Activated CD4-positive, alpha-beta T cell treated with anti-CD3 and anti-CD28 coated beads, Interleukin-2, amount 10 ng/mL, durations not matched to agents 7 days and 5 days (primary cell): ENCODE measurements around the gene DNASE1L3. TPM values are rescaled to one million over a fixed set of nuclear protein-coding genes. Genes with fewer than 3 reads are reported as not detected.
"Not testable (repeated sequence)": the region's sequence is repeated elsewhere in the genome, so short reads cannot be mapped to it uniquely, and the experiment has no call there.

ENCODE experiments used
- CTCF ChIA-PET: fragments of 350-600 bp; sonication (Branson Sonifier 250); formaldehyde crosslinking; loops from one replicate; lab custom pipeline; 2021; ENCODE audit warnings: antibody characterized with exemption; lab: Charles Lee
- POLR2A ChIA-PET: fragments of 350-600 bp; sonication (Branson Sonifier 250); formaldehyde crosslinking; loops from one replicate; lab custom pipeline; 2021; ENCODE audit warnings: antibody characterized with exemption; lab: Charles Lee
- DNase-seq: peaks from one replicate; pipeline ENCODE4 v3.0.0-alpha.2; 2020
- H3K27ac Mint-ChIP-seq: one replicate; pipeline ENCODE4 v1.8.0; 2021; ENCODE audit warnings: mild to moderate bottlenecking, moderate library complexity, mixed read lengths
- H3K27me3 Mint-ChIP-seq: one replicate; pipeline ENCODE4 v1.8.0; 2021; ENCODE audit warnings: mixed read lengths
- H3K36me3 Mint-ChIP-seq: one replicate; pipeline ENCODE4 v1.8.0; 2021; ENCODE audit warnings: low read depth, mixed read lengths
- H3K4me1 Mint-ChIP-seq: one replicate; pipeline ENCODE4 v1.8.0; 2021; ENCODE audit warnings: mixed read lengths
- H3K4me3 Mint-ChIP-seq: one replicate; pipeline ENCODE4 v1.8.0; 2021; ENCODE audit warnings: mild to moderate bottlenecking, moderate library complexity, mixed read lengths
- H3K9me3 Mint-ChIP-seq: one replicate; pipeline ENCODE4 v1.8.0; 2021; ENCODE audit warnings: mixed read lengths
- total RNA-seq, 2 experiments: library from RNA; stranded (reverse); gene quantifications; one replicate each; pipeline ENCODE4 v1.2.3, GENCODE V29; 2021

The DNASE1L3 gene
- total RNA-seq, 2 experiments from 2014 or later = not detected

DNA sequence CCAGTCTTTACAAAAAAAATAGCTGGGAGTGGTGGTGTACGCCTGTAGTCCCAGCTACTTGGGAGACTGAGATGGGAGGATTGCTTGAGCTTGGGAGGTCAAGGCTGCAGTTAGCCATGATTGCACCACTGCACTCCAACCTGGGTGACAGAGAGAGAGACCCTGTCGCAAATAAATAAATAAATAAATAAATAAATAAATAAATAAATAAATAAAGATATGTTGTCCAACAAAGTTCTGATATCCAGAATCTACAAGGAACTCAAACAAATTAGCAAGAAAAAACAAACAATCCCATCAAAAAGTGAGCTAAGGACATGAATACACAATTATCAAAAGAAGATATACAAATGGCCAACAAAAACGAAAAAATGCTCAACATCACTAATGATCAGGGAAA is 17.2 kb upstream of the DNASE1L3 start:
- H3K27ac Mint-ChIP-seq, H3K9me3 Mint-ChIP-seq, H3K36me3 Mint-ChIP-seq, H3K4me1 Mint-ChIP-seq, DNase-seq, H3K4me3 Mint-ChIP-seq, POLR2A ChIA-PET: not testable (repeated sequence)
- CTCF ChIA-PET = interaction anchor here (0.6 to 1.5 kb wide), 5 partner anchors 10 to 1120 kb away, joined by 3 to 6 read pairs (median 3); partner anchors contain the start of gene ABHD6
- peaks cover 41% of the 10 kb centered on the region for H3K27me3 Mint-ChIP-seq

DNA sequence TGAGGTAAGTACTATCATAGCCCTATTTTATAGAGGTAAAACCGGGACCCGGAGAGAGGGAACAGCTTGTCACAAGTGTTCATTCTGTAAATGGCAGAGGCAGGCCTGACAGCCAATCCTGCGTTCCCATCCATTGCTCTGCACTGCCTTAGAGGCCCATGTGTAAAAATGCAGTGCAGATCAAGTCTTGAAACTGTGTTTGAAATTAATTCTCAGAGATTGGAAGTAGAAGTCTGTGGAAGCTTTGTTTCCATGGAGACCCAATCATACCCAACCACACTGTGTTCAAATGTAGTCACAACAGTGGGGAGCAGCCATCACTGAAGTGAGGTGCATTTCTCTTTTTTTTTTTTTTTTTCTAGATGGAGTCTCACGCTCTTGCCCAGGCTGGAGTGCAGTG is 13.1 kb upstream of the DNASE1L3 start:
- no peak overlapping the region for H3K27ac Mint-ChIP-seq
- H3K4me3 Mint-ChIP-seq = no peak overlapping the region
- CTCF ChIA-PET = interaction anchor here (0.6 to 1.1 kb wide), 3 partner anchors 36 to 197 kb away, joined by 3 read pairs; no protein-coding TSS in a partner anchor
- DNase-seq = no peak
- no peaks in the 10 kb centered on the region for H3K36me3 Mint-ChIP-seq
- H3K4me1 Mint-ChIP-seq = no peaks in the 10 kb centered on the region
- no peaks in the 10 kb centered on the region for H3K9me3 Mint-ChIP-seq
- H3K27me3 Mint-ChIP-seq = peaks cover 15% of the 10 kb centered on the region
- POLR2A ChIA-PET = no interaction called here

DNA sequence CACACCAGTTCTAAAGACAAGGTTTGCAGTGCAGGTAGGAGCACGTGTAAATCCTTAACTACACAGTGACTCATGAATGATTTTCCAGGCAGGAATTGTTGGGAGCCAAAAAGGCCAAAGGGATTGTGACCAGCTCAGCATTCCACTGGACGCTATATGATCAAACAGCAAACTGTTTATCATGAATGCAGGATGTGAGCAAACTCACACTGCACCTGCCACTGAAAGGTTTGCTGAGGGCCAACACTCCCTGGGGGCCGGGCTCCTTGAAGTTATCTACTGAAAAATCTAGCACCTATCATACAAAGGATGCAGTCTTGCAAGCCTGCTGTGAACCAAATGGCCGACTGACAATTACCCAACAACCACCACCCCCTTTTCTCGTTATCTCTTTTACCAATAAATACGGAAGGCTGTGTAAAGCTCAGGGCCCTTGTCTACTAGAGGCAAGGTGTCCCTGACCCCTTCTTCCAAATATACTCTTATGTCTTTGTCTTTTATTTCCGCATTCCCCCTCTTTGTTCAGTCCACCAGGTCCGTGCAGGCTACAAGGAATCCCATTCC is 11.5 kb upstream of the DNASE1L3 start:
- no peak overlapping the region for H3K27ac Mint-ChIP-seq
- no peaks in the 10 kb centered on the region for H3K36me3 Mint-ChIP-seq
- H3K4me3 Mint-ChIP-seq = no peak overlapping the region
- DNase-seq = no peak
- CTCF ChIA-PET = interaction anchor here (1.2 to 1.8 kb wide), 2 partner anchors 15 to 37 kb away, joined by 3 to 5 read pairs; no protein-coding TSS in a partner anchor
- H3K4me1 Mint-ChIP-seq = peaks cover 3% of the 10 kb centered on the region
- H3K27me3 Mint-ChIP-seq = peaks cover 10% of the 10 kb centered on the region
- H3K9me3 Mint-ChIP-seq = no peaks in the 10 kb centered on the region
- POLR2A ChIA-PET = interaction anchor here (0.6 kb wide), 1 partner anchor 1612 kb away, joined by 3 read pairs; no protein-coding TSS in a partner anchor

- H3K4me1 Mint-ChIP-seq = peaks cover 16% of the 10 kb centered on the region
- H3K36me3 Mint-ChIP-seq = no peaks in the 10 kb centered on the region
- DNase-seq = no peak
- H3K9me3 Mint-ChIP-seq = no peaks in the 10 kb centered on the region
- peaks cover 6% of the 10 kb centered on the region for H3K27me3 Mint-ChIP-seq
- H3K4me3 Mint-ChIP-seq = no peak overlapping the region
- ChIA-PET POLR2A (no interaction called here), CTCF (interaction anchor here (1.0 to 4.0 kb wide), 6 partner anchors 12 to 69 kb away, joined by 3 to 30 read pairs (median 4); partner anchors contain the start of gene ABHD6)
- no peak overlapping the region for H3K27ac Mint-ChIP-seq
These were observed 8.1 kb upstream of the DNASE1L3 start for GRCh38 chr3:58218904-58219303.

GRCh38 chr3:58217209-58217811 is 6.5 kb upstream of the DNASE1L3 start:
- H3K4me1 Mint-ChIP-seq = peaks cover 16% of the 10 kb centered on the region
- H3K4me3 Mint-ChIP-seq = no peak overlapping the region
- no peaks in the 10 kb centered on the region for H3K9me3 Mint-ChIP-seq
- H3K36me3 Mint-ChIP-seq = no peaks in the 10 kb centered on the region
- H3K27me3 Mint-ChIP-seq = peaks cover 7% of the 10 kb centered on the region
- ChIA-PET POLR2A (no interaction called here), CTCF (interaction anchor here (0.6 to 4.0 kb wide), 21 partner anchors 9 to 835 kb away, joined by 3 to 30 read pairs (median 4); partner anchors contain the start of genes HTD2 and RPP14)
- peak; percentile 64 for DNase-seq
- no peak overlapping the region for H3K27ac Mint-ChIP-seq

DNA sequence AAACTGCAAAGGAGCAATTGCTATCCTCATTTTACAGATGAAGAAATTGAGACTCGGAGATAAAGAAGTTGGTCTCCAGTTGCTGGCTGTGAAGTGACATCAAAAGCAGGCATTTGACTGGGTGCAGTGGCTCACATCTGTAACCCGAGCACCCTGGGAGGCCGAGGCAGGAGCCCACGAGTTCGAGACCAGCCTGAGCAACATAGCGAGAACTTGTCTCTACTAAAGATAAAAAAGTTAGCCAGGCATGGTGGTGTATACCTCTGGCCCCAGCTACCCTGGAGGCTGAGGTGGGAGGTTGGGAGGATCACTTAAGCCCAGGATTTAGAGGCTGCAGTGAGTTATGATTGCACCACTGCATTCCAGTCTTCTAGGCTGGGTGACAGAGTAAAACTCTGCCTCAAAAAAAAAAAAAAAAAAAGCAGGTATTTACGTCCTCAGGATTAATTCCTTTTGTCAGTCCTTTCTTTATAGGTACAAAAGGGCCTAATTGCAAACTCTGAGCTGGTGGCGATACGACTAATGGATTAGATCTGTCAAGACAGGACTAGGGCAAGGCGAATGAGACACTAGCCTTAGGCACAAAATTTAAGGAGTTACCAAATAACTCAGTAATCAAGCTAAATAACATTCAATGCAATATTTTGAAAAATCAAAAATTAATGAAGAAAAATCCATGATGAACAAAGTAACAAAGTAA is 5.9 kb upstream of the DNASE1L3 start:
- POLR2A ChIA-PET = no interaction called here
- Mint-ChIP-seq H3K27ac (no peak overlapping the region), H3K4me3 (no peak overlapping the region), H3K36me3 (no peaks in the 10 kb centered on the region), H3K9me3 (no peaks in the 10 kb centered on the region), H3K4me1 (peaks cover 16% of the 10 kb centered on the region), H3K27me3 (peaks cover 7% of the 10 kb centered on the region)
- CTCF ChIA-PET = interaction anchor here (0.6 to 4.0 kb wide), 17 partner anchors 9 to 835 kb away, joined by 3 to 30 read pairs (median 4); partner anchors contain the start of genes HTD2 and RPP14
- no peak for DNase-seq

DNA sequence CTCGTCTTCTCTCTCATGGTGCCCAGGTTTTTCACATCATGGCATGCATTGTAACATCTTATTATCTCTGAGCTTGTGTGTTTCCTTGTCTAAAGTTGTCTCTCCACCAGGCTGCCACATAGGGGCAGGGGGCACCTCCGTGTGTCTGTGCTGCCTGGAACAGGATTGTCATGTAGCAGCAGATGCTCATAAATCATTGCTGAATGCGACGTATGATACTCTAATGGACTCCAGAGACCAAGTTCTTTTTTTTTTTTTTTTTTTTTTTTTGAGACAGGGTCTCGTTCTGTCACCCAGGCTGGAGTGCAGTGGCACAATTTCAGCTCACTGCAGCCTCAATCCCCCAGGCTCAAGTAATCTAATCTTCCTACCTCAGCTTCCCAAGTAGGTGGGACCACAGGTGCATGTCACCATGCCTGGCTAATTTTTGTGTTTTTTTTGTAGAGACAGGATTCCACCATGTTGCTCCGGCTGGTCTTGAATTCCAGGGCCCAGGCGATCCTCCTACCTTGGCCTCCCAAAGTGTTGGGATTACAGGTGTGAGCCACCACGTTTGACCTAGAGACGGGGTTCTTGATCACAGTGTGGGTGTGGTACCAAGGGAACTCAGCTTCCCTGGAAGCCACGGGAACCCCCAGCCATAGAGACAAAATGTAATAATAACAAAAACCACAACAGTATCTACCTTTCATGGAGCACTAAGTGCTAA is 4.7 kb upstream of the DNASE1L3 start:
- Mint-ChIP-seq H3K36me3 (no peaks in the 10 kb centered on the region), H3K27ac (no peak overlapping the region), H3K27me3 (peaks cover 9% of the 10 kb centered on the region), H3K4me3 (no peak overlapping the region), H3K9me3 (no peaks in the 10 kb centered on the region), H3K4me1 (peaks cover 16% of the 10 kb centered on the region)
- DNase-seq = no peak
- ChIA-PET POLR2A (no interaction called here), CTCF (interaction anchor here (0.7 to 2.7 kb wide), 7 partner anchors 12 to 207 kb away, joined by 3 to 11 read pairs (median 3); partner anchors contain the start of gene FLNB)

DNA sequence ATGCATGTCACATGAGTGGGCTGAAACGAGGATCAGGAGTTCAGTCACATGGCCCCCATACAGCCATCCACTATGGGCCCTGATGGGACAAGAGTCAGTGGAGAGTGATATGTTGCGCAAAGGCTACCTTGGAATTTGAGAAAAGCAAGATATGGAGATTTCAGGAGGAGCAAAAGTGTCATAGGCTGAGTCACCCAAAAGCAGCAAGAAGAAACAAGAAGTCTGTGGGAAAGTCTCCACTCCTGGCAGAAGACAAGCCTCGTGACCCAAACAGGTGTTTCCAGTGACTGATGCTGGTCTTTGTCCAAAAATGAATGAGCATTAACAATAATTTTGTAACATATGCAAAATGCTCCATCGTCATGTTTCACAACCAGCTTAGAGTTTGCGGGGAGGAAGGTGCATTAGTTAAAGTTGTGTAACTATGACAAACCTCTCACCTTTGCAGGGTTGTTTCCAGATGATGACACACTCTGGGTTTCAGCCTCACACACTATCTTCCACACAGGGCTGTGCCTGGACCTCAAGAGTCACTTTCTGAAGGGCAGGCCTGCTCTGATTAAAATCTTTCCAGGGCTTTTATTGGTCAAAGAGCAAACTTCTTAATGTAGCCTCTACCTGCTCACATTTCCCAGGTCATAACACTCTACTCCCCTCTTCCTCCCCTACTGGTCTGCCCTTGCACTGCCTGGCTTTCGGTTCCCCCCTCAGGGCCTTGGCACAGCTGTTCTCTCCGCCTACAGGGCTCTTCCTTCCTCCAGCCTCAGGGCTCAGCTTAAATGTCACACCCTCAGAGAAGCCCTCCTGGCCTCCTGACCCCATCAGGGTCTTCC is 3.9 kb upstream of the DNASE1L3 start:
- H3K36me3 Mint-ChIP-seq = no peaks in the 10 kb centered on the region
- peaks cover 16% of the 10 kb centered on the region for H3K4me1 Mint-ChIP-seq
- ChIA-PET CTCF (interaction anchor here (0.7 to 2.7 kb wide), 7 partner anchors 13 to 207 kb away, joined by 3 to 11 read pairs (median 3); partner anchors contain the start of gene FLNB), POLR2A (no interaction called here)
- peak overlapping the region; percentile 27 for H3K27ac Mint-ChIP-seq
- H3K9me3 Mint-ChIP-seq = no peaks in the 10 kb centered on the region
- no peak overlapping the region for H3K4me3 Mint-ChIP-seq
- H3K27me3 Mint-ChIP-seq = peaks cover 7% of the 10 kb centered on the region
- DNase-seq = no peak

- Mint-ChIP-seq H3K4me3 (no peak overlapping the region), H3K9me3 (no peaks in the 10 kb centered on the region), H3K4me1 (peaks cover 12% of the 10 kb centered on the region), H3K27ac (no peak overlapping the region), H3K27me3 (peaks cover 10% of the 10 kb centered on the region), H3K36me3 (no peaks in the 10 kb centered on the region)
- no peak for DNase-seq
- ChIA-PET CTCF (interaction anchor here (1.2 kb wide), 1 partner anchor 22 kb away, joined by 3 read pairs; no protein-coding TSS in a partner anchor), POLR2A (no interaction called here)
These were observed 839 bp downstream of the DNASE1L3 start for GRCh38 chr3:58209933-58210332.

DNA sequence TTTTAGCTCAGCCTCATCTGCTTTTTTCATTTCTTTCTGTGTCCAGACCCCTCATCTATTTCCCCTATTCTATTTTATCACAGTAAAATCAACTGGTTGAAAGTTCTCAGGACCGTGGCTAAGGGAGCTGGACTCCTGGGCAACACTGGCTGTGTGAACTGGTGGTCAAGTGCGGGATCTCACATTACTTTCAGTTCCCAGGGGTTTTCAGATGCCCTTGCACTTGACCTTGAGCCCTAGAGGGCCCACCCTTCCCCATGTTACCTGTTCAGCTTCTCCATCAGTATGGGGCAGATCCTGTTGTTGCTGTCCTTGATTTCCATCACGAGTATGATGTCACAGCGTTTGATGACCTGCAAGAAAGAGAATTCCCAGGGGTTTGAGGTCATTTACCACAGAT is 2.8 kb downstream of the DNASE1L3 start:
- ChIA-PET CTCF (interaction anchor here (1.0 to 2.1 kb wide), 4 partner anchors 10 to 98 kb away, joined by 3 to 11 read pairs (median 4); partner anchors contain the start of genes HTD2 and RPP14), POLR2A (no interaction called here)
- Mint-ChIP-seq H3K27ac (no peak overlapping the region), H3K9me3 (no peaks in the 10 kb centered on the region), H3K27me3 (peaks cover 13% of the 10 kb centered on the region), H3K4me3 (no peak overlapping the region), H3K4me1 (peaks cover 6% of the 10 kb centered on the region), H3K36me3 (no peaks in the 10 kb centered on the region)
- no peak for DNase-seq

GRCh38 chr3:58206406-58207011 is 4.3 kb downstream of the DNASE1L3 start:
- no peak overlapping the region for H3K4me3 Mint-ChIP-seq
- H3K4me1 Mint-ChIP-seq = peaks cover 6% of the 10 kb centered on the region
- DNase-seq = peak; percentile 28
- ChIA-PET CTCF (interaction anchor here (1.0 to 1.4 kb wide), 2 partner anchors 39 to 100 kb away, joined by 4 read pairs; partner anchors contain the start of genes HTD2 and RPP14), POLR2A (no interaction called here)
- H3K27ac Mint-ChIP-seq = no peak overlapping the region
- H3K36me3 Mint-ChIP-seq = no peaks in the 10 kb centered on the region
- H3K9me3 Mint-ChIP-seq = no peaks in the 10 kb centered on the region
- H3K27me3 Mint-ChIP-seq = peaks cover 18% of the 10 kb centered on the region
